ENCODE data around the gene ZMIZ2.
A peak's percentile ranks its signal among the peaks of the same experiment; 100 is the strongest.
"Not testable (repeated sequence)": the region's sequence is repeated elsewhere in the genome, so short reads cannot be mapped to it uniquely, and the experiment has no call there.

The ZMIZ2 gene

GRCh38 chr7:44748045-44748947, at the start of gene ZMIZ2:
Gene ZMIZ2, plus strand, starts transcription at chr7:44748847. Its CDS starts 7,403 bp downstream, at chr7:44756250.
- DNase-seq (ENCODE audit: low read depth) = peak; percentile 83

- DNase-seq (ENCODE audit: low read depth) = not testable (repeated sequence)
Observed at GRCh38 chr7:44699598-44699997, 49.0 kb upstream of the ZMIZ2 start.

DNA sequence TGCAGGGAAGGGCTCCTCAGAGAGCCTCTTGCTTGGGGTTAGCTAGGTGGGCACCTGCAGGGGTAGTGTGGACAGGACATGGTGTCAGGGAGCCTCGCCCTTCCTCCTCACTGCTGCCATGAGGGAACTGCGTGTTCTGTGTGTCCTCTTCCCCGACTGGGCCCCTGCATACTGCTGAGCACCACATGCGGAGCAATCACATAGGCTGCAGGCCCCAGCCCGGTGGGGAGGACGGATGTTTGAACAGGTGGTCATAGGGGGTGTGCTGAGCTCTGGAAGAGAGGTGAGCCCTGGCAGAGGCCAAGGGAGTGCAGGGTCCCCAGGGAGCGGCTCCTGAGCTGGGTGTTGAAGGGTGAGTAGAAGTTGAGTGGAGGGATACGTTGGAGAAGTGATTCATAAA, 48.3 kb upstream of the ZMIZ2 start:
- DNase-seq (ENCODE audit: low read depth) = no peak

DNA sequence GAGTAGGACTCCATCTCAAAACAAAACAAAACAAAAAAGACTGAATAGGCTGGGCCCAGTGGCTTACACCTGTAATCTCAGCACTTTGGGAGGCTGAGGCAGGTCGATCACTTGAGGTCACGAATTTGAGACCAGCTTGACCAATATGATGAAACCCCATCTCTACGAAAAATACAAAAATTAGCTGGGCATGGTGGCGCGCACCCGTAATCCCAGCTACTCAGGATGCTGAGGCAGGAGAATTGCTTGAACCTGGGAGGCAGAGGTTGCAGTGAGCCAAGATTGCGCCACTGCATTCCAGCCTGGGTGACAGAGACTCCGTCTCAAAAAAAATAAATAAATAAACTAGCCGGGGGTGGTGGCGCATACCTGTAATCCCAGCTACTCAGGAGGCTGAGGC, 45.3 kb upstream of the ZMIZ2 start:
- not testable (repeated sequence) for DNase-seq (ENCODE audit: low read depth)

DNA sequence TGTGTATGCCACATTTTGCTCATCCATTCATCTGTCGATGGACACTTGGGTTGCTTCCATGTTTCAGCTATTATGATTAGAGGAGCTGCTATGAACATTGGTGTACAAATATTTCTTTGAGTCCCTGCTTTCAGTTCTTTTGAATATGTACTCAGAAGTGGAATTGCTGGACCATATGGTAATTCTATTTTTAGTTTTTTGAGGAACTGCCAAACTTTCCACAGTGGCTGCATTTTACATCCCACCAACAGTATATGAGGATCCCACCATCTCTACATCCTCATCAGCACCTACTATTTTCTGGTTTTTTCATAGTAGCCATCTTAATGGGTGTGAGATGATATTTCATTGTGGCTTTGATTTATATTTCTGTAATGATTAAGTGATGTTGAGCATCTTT, 44.7 kb upstream of the ZMIZ2 start:
- DNase-seq (ENCODE audit: low read depth) = no peak

DNA sequence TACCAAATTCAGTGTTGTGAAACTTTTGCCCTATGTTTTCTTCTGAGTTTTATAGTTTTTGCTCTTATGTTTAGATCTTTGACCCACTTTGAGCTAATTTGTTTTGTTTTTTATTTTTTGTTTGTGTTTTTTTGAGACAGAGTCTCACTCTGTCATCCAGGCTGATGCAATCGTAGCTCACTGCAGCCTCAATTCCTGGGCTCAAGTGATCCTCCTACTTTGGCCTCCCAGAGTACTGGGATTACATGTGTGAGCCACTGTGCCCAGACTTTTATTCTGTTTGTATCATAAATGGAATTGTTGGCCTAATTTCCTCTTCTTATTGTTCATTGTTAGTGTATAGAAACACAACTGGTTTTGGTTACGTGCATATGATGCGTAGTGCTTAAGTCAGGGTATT, 43.2 kb upstream of the ZMIZ2 start:
- DNase-seq (ENCODE audit: low read depth) = no peak

GRCh38 chr7:44706788-44707557, 41.7 kb upstream of the ZMIZ2 start:
- no peak for DNase-seq (ENCODE audit: low read depth)

GRCh38 chr7:44707558-44708230, 41.0 kb upstream of the ZMIZ2 start:
- no peak for DNase-seq (ENCODE audit: low read depth)

DNA sequence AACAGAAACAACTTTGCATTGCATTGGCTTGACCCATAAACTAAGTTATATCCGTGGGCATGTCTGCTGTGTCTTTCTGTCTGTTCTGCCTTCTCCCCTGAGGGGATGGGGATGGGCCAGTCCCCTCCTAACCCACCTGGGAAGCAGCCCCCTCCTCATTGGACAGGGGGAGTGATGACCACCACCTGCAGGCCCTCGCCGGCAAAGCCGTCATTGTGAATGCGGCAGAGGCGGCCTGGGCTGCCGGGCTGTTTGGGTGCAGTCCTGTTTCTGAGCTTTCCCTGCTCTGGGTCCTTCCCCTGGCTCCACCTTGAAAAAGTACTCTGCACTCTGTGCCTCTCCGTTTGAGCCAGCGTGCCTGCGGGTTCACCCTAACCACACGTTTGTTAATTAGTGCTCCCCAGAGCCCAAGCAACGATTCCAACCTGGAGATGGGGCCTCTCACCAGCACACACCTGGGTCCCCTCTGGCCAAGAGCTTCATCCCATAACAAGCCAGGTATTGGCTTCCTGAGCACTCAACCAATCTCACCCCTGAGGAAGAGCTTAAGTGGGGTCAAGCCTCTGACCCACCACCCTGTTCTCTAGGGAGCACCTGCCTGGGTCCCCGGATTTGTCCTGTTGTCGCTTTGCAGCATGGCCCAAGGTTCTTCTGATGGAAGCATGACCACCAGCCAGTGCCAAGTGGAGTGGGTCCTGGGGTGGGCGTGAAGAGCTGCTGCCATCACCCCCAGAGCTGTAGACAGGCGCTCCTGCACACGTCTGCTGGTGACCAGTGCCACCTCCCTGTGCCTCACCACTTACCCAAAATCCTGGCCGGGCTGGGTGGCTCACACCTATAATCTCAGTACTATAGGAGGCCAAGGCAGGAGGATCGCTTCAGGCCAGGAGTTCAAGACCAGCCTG, 39.4 kb upstream of the ZMIZ2 start:
- no peak for DNase-seq (ENCODE audit: low read depth)

DNA sequence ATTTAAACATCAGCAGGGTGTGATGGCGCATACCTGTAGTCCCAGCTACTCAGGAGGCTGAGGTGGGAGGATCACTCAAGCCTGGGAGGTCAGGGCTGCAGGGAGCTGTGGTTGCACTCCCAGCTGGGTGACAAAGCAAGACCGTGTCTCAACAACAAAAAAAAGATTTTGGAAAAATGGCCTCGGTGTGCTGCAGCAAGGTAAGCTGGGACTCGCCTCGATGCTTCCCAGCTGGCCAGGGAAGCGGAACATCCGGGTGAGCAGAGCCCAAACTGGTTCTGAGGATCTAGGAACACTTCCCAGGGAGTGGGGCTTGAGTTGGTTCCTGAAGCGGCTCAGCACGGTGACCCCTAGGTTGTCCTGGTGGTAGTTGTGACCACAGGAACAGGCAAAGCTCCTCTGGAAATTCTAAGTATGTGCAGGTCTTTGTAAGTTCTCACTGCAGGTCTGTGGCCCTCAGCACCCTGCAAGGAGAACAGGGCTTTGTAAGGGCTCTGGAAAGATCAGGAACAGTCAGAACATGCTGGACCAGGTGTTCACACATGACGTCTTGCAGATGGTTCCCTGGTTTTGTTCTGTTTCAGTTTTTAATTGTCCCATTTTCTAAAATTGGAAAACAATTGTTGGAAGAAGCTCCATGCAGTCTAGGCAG, 38.6 kb upstream of the ZMIZ2 start:
- DNase-seq (ENCODE audit: low read depth) = no peak

DNA sequence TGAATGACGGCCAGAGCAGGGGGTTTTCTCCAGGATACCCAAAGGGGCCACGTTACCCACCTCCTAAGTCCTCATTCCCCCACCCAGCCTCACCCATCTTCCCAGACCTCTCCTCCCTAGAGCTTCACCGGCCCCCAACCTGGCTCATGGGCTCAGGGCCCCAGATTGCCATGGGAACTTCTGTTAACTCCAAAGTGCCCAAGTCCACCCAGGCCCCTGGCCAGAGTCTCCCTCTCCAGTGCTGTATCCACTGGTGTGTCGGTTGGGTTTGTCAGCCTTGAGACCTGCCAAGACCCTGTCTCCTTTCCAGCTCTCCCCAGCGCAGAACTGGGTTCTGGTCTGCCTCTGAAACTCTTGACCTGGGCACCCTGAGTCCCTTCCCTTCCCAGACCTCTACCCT, 37.1 kb upstream of the ZMIZ2 start:
- no peak for DNase-seq (ENCODE audit: low read depth)

DNA sequence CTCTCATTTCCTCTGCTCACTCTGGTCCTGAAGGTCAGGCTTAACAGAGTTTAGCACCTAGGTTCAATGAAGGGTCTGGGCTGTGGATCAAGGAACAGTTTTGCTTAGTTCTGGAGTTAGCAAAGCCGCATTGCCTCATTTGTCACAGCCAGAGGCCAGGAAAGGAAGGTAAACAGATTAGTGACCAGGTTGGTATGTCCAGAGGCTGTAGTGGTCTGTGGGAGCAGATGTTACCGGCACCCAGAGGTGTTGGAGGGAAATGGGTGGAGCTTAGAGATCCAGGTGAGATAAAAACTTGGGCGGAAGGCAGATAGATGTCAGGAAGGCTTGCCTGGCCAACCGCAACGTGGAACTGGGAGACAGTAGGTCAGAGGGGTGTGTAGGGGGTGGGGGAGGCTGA, 36.6 kb upstream of the ZMIZ2 start:
- DNase-seq (ENCODE audit: low read depth) = no peak

DNA sequence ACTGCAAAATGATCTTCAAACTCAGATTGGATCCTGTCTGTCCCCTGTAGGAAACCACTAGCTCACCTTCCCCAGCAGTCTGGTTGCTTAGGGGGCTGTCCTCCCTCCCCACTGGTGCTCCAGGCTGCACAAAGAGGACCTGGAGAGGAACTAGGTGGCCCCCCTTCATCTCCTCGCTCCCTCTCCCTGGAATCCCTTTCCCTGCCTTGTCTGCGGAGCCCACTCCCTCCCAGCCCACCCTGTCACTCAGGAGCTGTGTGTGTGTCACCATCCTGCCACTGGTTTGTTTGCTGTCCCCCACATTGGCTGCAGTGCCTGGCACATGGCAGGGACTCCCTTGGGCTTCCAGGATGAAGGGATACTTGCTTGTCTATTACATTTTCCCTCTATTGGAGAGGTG, 35.5 kb upstream of the ZMIZ2 start:
- no peak for DNase-seq (ENCODE audit: low read depth)

GRCh38 chr7:44713680-44714335, 34.8 kb upstream of the ZMIZ2 start:
- DNase-seq (ENCODE audit: low read depth) = no peak

GRCh38 chr7:44716205-44716604, 32.4 kb upstream of the ZMIZ2 start:
- no peak for DNase-seq (ENCODE audit: low read depth)

DNA sequence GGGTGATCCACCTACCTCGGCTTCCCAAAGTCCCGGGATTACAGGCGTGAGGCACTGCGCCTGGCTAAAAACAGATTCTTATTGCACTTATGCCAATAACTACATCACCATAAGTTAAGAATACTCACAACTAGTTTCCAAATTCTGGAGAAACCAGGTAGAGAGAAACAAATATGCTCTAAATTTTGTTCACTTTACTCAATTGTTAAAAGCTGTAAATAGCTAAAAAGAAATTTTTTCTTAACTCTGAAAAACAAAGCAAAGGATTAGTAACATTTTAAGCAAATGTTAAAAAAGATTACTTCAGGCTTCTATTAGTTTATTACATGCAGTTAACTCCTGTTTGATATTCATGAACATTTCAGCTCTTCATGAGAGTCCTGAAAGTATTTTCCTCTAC, 28.3 kb upstream of the ZMIZ2 start:
- DNase-seq (ENCODE audit: low read depth) = no peak

DNA sequence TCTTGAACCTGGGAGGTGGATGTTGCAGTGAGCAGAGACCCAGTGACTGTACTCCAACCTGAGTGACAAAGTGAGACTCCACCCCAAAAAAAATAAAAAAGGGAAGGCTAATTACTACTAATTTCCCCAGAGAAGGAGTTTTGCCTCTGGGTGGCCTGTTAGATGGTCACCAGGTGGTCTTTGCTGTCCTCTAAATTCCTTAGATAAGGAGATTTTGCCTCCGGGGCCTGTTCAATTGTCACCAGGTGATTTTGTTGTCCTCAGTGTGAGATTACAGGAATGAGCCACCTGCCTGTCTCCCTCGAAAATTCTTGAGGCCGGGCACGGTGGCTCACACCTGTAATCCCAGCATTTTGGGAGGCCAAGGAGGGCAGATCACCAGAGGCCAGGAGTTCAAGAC, 24.4 kb upstream of the ZMIZ2 start:
- DNase-seq (ENCODE audit: low read depth) = no peak

DNA sequence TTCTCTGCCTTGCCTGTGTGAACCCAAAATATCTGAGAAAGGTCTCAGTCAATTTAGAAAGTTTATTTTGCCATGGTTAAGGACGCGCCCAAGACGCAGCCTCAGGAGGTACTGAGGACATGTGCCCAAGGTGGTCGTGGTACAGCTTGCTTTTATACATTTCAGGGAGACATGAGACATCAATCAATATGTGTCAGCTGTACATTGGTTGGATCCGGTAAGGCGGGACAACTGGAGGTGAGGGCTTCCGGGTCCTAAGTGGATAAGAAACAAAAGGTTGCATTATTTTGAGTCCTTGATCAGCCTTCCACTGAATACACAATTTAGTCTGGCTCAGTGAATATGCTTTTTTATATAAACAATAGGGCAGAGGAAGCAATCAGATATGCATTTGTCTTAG, 22.4 kb upstream of the ZMIZ2 start:
- not testable (repeated sequence) for DNase-seq (ENCODE audit: low read depth)

DNA sequence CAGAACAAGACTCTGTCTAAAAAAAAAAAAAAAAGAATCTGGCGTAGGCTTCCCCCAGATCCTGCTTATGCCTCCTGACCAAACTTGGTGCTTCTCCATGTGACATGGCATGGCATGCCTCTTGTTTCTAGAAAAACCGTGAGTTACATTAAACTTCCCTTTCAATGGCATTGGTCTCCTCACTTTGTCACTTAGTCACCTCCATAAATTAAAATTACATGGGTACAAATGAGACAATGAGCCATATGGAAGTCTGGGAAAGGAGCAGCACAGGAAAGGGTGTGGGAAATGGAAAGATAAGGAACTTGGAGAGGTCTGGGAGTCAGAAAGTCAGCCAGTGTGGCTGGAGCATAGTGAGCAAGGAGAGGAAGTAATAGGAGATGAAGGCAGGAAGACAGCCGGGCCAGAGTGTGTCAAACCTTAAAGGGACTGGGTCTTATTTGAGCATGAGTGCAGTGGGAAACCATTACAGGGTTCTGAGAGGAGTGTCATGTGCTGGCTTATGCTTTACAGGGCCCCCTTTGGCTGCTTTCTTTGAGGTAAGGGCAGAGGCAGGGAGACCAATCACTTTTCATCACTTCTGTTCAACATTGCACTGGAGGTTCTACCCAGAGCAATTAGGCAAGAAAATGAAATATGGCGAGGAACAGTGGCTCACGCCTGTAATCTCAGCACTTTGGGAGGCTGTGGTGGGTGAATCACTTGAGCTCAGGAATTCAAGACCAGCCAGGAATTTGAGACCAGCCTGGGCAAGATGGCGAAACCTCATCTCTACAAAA, 21.3 kb upstream of the ZMIZ2 start:
- DNase-seq (ENCODE audit: low read depth) = no peak

DNA sequence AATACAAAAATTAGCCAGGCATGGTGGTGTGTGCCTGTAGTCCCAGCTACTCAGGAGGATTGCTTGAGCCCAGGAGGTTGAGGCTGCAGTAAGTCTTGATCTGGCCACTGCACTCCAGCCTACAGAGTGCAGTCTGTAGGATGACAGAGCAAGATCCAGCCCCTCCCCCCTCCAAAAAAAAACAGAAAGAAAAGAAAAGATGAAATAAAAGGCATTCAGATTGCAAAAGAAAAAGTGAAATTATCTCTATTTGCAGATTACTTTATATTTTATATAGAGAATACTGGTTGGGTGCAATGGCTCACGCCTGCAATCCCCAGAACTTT, 20.7 kb upstream of the ZMIZ2 start:
- no peak for DNase-seq (ENCODE audit: low read depth)

Measured in activated gamma-delta T cell treated with anti-CD3 and anti-CD28 coated beads, Interleukin-2, amount 50 U/mL, for 16 hours (primary cell).